B cell (primary cell): ENCODE results near the gene TBX3. TPM values are rescaled to one million over a fixed set of nuclear protein-coding genes. Genes with fewer than 3 reads are reported as not detected.

Experiments
- ATAC-seq: fragments of 200-7000 bp; cut with Tn5 transposase; one replicate; pipeline ENCODE4 v1.10.0; 2021; ENCODE audit warnings: low read depth, mild to moderate bottlenecking, moderate number of reproducible peaks, moderate library complexity
- CTCF ChIA-PET: fragments of 350-600 bp; sonication (Branson Sonifier 250); formaldehyde crosslinking; loops from one replicate; lab custom pipeline; 2021; ENCODE audit warnings: antibody characterized with exemption, inconsistent platforms; lab: Charles Lee
- POLR2A ChIA-PET: fragments of 350-600 bp; sonication (Branson Sonifier 250); formaldehyde crosslinking; loops from one replicate; lab custom pipeline; 2021; ENCODE audit warnings: antibody characterized with exemption; lab: Charles Lee
- DNase-seq: peaks from one replicate; pipeline ENCODE4 v3.0.0; 2013
- H2AFZ ChIP-seq: 2 replicates; pipeline ENCODE4 v1.6.1; 2012; ENCODE audit warnings: mild to moderate bottlenecking, low read depth, low read length; ENCODE audit not compliant: insufficient read depth, poor library complexity, severe bottlenecking
- H3K27ac ChIP-seq, 2 donors: 1 replicate in 1 of 2; 2 replicates in 1 of 2; pipeline ENCODE4 v1.5.1; 2012 to 2013; ENCODE audit warnings: low read length in 2 of 2, mild to moderate bottlenecking in 2 of 2, moderate library complexity in 1 of 2
- H3K27me3 ChIP-seq, 4 experiments: fragments of 200-600 bp in 1 of 4; sonication (generic) in 1 of 4; replicated peaks in 1 of 4; 1 replicate in 2 of 4; 2 replicates in 2 of 4; pipeline versions ENCODE4 v1.6.1 to v1.7.0; 2013 to 2016; ENCODE audit warnings: low read length in 3 of 4, mild to moderate bottlenecking in 2 of 4, mixed read lengths in 1 of 4, moderate library complexity in 1 of 4; ENCODE audit not compliant: insufficient read depth in 4 of 4, control insufficient read depth in 3 of 4; ENCODE audit errors: control extremely low read depth in 1 of 4
- H3K36me3 ChIP-seq, 2 experiments: replicated peaks in 1 of 2; 1 replicate in 1 of 2; 2 replicates in 1 of 2; pipeline versions ENCODE4 v1.6.1 to v1.7.1; 2013; ENCODE audit warnings: low read length in 1 of 2; ENCODE audit not compliant: insufficient read depth in 2 of 2, control insufficient read depth in 1 of 2; ENCODE audit errors: control extremely low read depth in 1 of 2, extremely low read depth in 1 of 2
- H3K4me1 ChIP-seq, 2 donors: fragments of 200-600 bp in 1 of 2; sonication (generic) in 1 of 2; 1 replicate in 1 of 2; 2 replicates in 1 of 2; pipeline versions ENCODE4 v1.5.1 to v1.6.1; 2013 to 2017; ENCODE audit warnings: low read length in 2 of 2; ENCODE audit not compliant: control insufficient read depth in 2 of 2, insufficient read depth in 2 of 2
- H3K4me2 ChIP-seq: replicated peaks from 2 replicates; pipeline ENCODE3; 2012; ENCODE audit warnings: mild to moderate bottlenecking, low read depth, low read length; ENCODE audit not compliant: poor library complexity, severe bottlenecking
- H3K4me3 ChIP-seq, 5 experiments: fragments of 200-600 bp in 1 of 5; sonication (generic) in 1 of 5; 1 replicate in 3 of 5; 2 replicates in 2 of 5; pipeline versions ENCODE4 v1.5.1 to v1.7.0; 2011 to 2016; ENCODE audit warnings: low read length in 4 of 5, mild to moderate bottlenecking in 4 of 5, low read depth in 2 of 5, control low read depth in 1 of 5, moderate library complexity in 1 of 5; ENCODE audit not compliant: insufficient read depth in 1 of 5; ENCODE audit errors: control extremely low read depth in 1 of 5, extremely low read depth in 1 of 5
- H3K79me2 ChIP-seq: fragments of 200-600 bp; sonication (generic); one replicate; pipeline ENCODE4 v1.6.0; 2016; ENCODE audit warnings: low read length; ENCODE audit not compliant: control insufficient read depth, insufficient read depth
- H3K9ac ChIP-seq: fragments of 200-600 bp; sonication (generic); 2 replicates; pipeline ENCODE4 v1.6.1; 2017; ENCODE audit warnings: mild to moderate bottlenecking, low read length, moderate library complexity
- H3K9me3 ChIP-seq, 3 donors: one replicate each; pipeline versions ENCODE4 v1.6.1 to v1.7.1; 2013; ENCODE audit warnings: low read length in 2 of 3; ENCODE audit not compliant: control insufficient read depth in 2 of 3, insufficient read depth in 1 of 3; ENCODE audit errors: control extremely low read depth in 1 of 3
- H4K20me1 ChIP-seq: 2 replicates; pipeline ENCODE4 v1.6.0; 2012; ENCODE audit warnings: mild to moderate bottlenecking, low read length; ENCODE audit not compliant: insufficient read depth, control insufficient read depth, poor library complexity, severe bottlenecking
- H3K27ac Mint-ChIP-seq: one replicate; pipeline ENCODE4 v1.8.0; 2021; ENCODE audit warnings: mixed read lengths
- H3K27me3 Mint-ChIP-seq: one replicate; pipeline ENCODE4 v1.8.0; 2021; ENCODE audit warnings: mixed read lengths
- H3K4me1 Mint-ChIP-seq: one replicate; pipeline ENCODE4 v1.8.0; 2021; ENCODE audit warnings: mixed read lengths
- H3K4me3 Mint-ChIP-seq: one replicate; pipeline ENCODE4 v1.8.0; 2021; ENCODE audit warnings: mixed read lengths
- H3K9me3 Mint-ChIP-seq: one replicate; pipeline ENCODE4 v1.8.0; 2022; ENCODE audit warnings: mixed read lengths; ENCODE audit not compliant: insufficient read depth
- CTCF ChIP-seq: fragments of 200-600 bp; IDR thresholded peaks from one replicate; pipeline ENCODE4 v1.8.0; 2022; ENCODE audit warnings: antibody characterized with exemption, mild to moderate bottlenecking
- EZH2 ChIP-seq: IDR thresholded peaks from 2 replicates; pipeline ENCODE4 v1.6.1; 2012; ENCODE audit warnings: borderline replicate concordance, low read depth, mild to moderate bottlenecking, moderate library complexity, low read length; ENCODE audit not compliant: insufficient read depth, poor library complexity, severe bottlenecking
- WGBS: methylation state at CpG from one replicate; pipeline ENCODE4 v1.1.5; 2013; ENCODE audit warnings: missing lambda C conversion rate; ENCODE audit not compliant: insufficient coverage; 5-methylcytosine and 5-hydroxymethylcytosine counted together
- intact Hi-C: fragments of 100-400 bp; cut with micrococcal nuclease; formaldehyde crosslinking; loops from one replicate; pipeline ENCODE4 v1.10.0; 2022
- polyA plus RNA-seq: library from polyadenylated mRNA; depleted of rRNA; stranded (reverse); fragments of >200 nt; gene quantifications from 2 replicates; pipeline ENCODE4 v1.2.3, GENCODE V29; 2012
- total RNA-seq, 2 donors: library from RNA; stranded (reverse); fragments of 120-200 nt in 1 of 2; gene quantifications; 1 replicate in 1 of 2; 2 replicates in 1 of 2; pipeline versions ENCODE4 v1.2.3 to v1.2.4, GENCODE V29; 2013 to 2022

TBX3 gene
- total and polyA plus RNA-seq, 2 donors (not counting 1 experiment from before 2014, with no cell fraction given) = not detected

DNA sequence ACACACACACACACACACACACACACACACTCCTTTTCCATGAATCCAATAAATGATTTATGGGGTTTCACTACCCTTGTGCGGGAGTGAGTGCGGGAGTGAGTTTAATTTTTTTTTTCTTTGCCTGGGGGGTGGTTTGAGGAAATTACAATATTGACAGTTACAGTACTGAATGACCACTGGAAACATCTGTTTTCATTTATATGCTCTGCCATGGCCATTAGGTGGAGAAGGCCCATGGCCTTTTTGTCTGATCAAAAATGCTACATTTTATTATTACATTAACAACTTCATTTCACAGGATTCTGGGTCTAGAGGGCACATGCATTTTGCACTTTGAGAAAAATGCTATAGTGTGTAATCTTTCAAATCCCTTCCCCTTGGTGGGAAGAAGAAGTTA lies 5.9 kb downstream of the TBX3 start:
- Mint-ChIP-seq H3K4me3 (no peak overlapping the region), H3K4me1 (peaks cover 4% of the 10 kb centered on the region), H3K9me3 (no peaks in the 10 kb centered on the region), H3K27ac (no peak overlapping the region), H3K27me3 (peaks cover 87% of the 10 kb centered on the region)
- ChIA-PET CTCF (no interaction called here), POLR2A (no interaction called here)
- no peak overlapping the region for H2AFZ ChIP-seq
- H3K9me3 ChIP-seq = peaks cover 0 to 14% (median 0%) of the 10 kb centered on the region in 3 donors
- TF ChIP-seq EZH2 = no peak
- TF ChIP-seq CTCF = no peak
- H3K9ac ChIP-seq = no peak overlapping the region
- peaks cover 0 to 63% (median 45%) of the 10 kb centered on the region in 4 experiments for H3K27me3 ChIP-seq
- no peak for ATAC-seq
- no peak overlapping the region for H3K4me2 ChIP-seq
- no peak overlapping the region for H3K27ac ChIP-seq
- WGBS = no CpG with 5 or more reads among the region's 2 CpGs
- DNase-seq = no peak
- no peaks in the 10 kb centered on the region for H3K79me2 ChIP-seq
- intact Hi-C loops = no loop called here
- H3K4me1 ChIP-seq = peaks cover 2% of the 10 kb centered on the region in 2 donors
- no peaks in the 10 kb centered on the region for H4K20me1 ChIP-seq
- no peak overlapping the region for H3K4me3 ChIP-seq
- H3K36me3 ChIP-seq = no peaks in the 10 kb centered on the region

DNA sequence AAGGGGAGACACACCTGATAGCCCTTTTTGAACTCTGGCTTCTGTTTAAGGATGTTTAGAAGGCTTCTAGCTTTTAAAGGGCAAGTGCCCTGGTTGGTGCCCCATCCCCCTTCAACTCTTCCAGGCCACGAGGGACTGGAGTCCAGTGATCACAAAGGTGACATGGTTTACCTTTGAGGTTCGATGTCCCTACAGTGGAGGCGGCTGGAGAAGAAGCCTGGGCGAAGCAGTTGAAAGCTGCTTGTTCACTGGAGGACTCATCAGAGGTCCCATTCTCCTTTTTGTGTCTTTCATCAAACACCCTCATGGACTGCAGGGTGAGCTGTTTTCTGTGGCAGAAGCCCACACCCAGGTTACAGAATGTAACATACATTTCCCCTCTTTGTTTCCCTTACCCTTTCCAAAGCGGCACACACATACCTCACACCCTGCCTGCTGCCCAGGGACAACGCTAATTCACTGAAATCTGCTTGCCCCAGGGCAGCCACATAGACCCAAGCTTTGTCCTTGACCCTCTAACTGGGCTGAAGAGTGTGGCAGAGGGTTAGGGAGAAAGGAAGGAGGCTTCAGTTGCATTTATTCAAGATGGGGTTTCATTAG lies 7.7 kb downstream of the TBX3 start:
- no peak for ATAC-seq
- H3K4me3 ChIP-seq = no peak overlapping the region
- H3K36me3 ChIP-seq = no peaks in the 10 kb centered on the region
- H3K4me1 ChIP-seq = no peaks in the 10 kb centered on the region
- H2AFZ ChIP-seq = no peak overlapping the region
- no peaks in the 10 kb centered on the region for H4K20me1 ChIP-seq
- no peaks in the 10 kb centered on the region for H3K79me2 ChIP-seq
- TF ChIP-seq EZH2 (no peak), CTCF (no peak)
- no peak overlapping the region for H3K9ac ChIP-seq
- no peak overlapping the region for H3K4me2 ChIP-seq
- CTCF ChIA-PET = no interaction called here
- Mint-ChIP-seq H3K27me3 (peaks cover 84% of the 10 kb centered on the region), H3K4me3 (no peak overlapping the region), H3K4me1 (no peaks in the 10 kb centered on the region), H3K9me3 (no peaks in the 10 kb centered on the region), H3K27ac (no peak overlapping the region)
- intact Hi-C loops = no loop called here
- H3K27me3 ChIP-seq = peaks cover 0 to 61% (median 32%) of the 10 kb centered on the region in 4 experiments
- DNase-seq = no peak
- 76% methylated on average over 5 of the region's 6 CpGs for WGBS
- no peak overlapping the region for H3K27ac ChIP-seq
- peaks cover 0 to 11% (median 0%) of the 10 kb centered on the region in 3 donors for H3K9me3 ChIP-seq
- POLR2A ChIA-PET = no interaction called here
